Measurements from ENCODE around the gene NACC2.

Gene NACC2

DNA sequence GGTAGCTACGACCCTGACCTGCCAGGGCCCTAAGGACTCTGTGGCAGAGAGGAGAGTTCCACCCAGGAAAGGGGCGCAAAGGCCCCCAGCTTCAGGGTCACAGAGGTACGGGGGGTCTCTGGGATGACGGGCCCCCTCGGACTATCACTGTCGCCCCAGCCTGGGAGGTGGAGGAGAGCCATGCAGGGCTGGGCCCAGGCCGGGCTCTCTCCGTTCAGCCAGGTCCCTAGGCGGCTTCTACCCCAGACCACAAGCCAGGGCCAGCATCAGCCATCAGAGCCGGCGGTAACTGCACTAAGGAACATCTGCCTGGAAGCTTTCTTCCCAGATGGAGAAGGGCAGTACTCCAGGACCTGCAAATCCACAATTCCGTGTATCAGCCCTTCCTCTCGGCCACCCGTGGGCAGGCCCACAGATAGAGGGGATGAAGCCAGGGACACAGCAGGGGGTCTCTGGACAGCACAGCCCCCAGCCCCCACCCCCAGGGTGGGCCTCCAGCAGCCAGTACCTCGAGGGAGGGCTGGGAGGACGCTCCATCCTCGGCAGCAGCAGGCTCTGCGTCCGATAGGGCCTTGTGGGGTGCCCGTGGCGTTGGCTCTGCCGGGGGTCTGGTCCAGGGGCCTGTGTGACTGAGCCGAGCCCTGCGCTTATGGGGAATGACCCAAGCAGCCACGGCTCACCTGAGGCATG, 38.4 kb downstream of the NACC2 start:
- DNase-seq (ENCODE audit: low read depth, low spot score), result no peak

DNA sequence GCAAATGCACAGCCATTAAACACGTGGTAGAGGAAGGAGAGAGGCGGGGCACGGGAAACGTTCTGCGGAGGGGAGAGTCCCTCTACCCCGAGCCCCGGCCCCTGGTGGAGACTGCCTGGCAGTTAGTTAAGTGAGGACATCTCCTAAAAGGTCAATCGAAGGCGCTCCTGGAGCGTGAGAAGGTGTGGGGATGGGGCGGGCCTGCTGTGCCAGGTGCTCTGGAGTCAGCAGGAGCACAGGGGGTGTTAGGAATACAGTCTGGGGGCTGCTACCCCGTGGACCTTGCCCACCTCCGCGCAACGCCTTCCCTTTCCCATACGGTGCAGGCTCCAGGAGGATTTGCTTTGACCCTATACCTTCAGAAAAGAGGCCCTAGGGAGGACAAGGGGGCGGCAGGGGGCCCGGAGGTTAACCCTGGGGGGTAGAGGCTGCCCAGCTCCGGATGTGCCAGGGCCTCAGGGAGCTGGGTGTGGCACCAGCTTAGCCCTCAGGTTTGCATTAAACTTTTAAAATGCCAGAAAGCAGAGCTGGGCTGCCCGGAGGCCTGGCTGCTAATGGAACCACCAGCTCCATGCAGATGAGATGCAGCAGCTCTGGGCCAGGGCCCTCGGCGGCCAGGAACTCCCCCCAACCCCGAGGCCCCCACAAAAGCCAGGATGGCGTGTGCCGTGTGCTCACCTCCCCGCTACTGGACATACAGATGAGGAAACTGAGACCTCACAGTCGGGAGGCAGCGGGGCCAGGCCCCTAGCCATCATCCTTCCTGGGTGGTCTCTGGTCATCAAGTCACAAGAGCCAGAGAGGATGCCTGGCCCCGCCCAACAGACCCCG, 39.2 kb downstream of the NACC2 start:
- no peak for DNase-seq (ENCODE audit: low read depth, low spot score)

DNA sequence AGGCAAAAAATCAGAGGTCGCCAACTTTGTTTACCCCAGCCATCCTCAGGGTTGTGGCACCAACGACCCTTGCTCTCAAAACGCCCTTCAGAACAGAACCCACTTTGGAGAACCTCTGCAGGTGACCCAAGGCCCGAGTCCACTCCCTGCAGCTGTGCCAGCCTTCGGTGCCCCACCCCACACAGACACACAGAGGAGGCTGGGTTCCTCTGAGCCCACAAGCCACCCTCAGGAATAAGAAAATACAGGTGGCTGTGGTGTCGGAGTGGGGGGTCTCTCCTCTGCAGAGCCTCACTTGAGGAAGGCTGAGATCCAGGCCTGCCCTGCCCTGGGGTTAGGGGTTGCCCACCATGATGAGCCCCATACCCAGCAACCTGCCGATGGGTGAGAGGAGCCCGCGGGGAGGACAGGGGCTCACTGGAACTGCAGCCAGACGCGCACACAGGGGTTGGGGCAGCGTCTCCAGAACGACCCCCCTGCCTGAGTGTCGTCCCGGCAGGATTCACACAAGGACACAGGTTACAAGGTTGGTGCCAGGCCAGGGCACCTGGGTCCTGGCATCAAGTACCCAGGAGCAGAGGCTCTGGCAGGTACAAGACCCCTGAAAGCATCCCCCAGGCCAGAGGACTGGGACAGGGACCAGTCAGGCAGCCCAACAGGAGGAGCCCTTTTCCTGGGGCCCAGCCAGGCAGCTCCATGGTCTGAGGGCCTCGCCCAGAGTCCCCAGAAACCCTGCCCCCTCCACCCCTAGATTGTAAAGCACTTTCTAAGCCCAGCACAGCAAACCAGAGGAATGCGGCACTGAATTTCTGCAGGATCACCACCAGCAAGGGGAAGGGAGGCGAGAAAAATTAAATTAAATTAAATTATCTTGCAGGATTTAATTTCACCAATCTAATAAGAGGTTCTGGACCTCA, 40.0 kb downstream of the NACC2 start:
- no peak for DNase-seq (ENCODE audit: low read depth, low spot score)

DNA sequence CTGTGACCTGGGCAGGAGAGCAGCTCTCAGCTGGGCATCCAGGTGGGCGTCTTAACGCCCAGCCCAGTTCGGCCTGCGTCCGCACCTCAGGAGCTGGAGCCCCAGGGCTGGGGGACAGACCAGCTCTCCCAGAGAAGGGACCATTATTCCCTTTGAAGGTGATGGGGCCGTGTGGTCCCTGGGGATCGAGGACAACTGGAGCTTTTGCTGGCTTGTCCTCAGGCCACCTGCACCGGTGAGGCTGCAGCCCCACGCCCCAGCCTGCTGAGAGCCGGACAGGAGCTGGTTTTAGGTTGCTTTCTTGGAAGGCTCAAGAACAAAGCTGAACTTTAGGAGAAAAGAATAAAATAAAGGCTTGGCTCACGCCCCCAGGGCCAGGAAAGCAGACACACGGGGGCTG, 40.9 kb downstream of the NACC2 start:
- no peak for DNase-seq (ENCODE audit: low read depth, low spot score)

DNA sequence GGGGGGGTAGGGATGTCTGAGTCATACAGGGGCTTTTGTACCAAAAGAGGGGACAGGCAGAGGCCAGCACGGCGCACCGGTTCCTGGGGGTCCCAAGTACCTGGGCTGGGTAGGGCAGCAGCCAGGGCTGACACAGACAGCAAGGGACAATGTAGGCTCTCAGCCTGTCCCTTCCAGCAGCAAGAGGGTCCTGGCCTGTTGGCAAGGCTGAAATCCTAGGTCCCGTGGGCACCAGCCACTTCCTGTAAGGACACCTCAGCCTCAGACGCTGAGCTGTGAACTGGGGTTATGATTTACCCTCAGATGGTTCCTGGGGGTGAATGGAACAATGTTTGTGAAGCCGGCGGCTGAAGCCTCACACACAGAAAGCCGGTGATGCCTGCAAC, 41.3 kb downstream of the NACC2 start:
- no peak for DNase-seq (ENCODE audit: low read depth, low spot score)

DNA sequence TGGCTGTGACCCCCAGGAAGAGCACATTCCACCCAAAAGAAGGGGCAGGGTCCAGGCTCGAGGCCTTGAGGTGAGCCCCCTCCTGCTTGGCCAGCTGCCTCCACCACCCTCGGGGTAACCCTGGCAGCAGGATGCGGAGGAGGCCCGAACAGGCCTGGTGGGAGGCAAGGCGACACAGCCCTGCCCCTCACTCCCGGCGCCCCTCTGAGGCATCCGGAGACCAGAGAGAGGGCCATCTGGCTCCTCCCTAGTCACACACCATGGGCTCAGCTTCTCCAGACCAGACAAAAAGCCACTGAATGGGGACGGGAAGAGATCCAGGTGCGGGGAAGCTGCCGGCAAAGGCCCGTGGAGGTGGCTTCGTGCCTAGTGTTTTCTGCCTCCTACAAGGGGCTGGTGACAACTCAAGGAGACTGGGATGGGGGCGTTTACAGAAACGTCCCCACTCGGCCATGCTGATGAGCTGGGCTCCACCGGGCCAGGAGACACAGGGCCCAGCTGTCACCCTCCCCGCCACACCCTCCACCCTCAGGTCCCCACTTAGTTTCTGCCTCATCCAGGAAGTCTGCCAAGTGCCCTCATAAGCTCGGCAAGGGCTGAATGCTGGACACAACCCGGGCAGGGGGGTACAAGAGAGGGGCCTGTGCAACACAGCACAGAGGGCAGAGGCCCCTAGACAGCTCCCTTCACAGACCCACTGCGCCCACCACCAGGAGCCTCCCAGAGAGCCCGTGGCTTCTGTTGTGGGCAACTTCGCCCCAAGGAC, 41.9 kb downstream of the NACC2 start:
- no peak for DNase-seq (ENCODE audit: low read depth, low spot score)

DNA sequence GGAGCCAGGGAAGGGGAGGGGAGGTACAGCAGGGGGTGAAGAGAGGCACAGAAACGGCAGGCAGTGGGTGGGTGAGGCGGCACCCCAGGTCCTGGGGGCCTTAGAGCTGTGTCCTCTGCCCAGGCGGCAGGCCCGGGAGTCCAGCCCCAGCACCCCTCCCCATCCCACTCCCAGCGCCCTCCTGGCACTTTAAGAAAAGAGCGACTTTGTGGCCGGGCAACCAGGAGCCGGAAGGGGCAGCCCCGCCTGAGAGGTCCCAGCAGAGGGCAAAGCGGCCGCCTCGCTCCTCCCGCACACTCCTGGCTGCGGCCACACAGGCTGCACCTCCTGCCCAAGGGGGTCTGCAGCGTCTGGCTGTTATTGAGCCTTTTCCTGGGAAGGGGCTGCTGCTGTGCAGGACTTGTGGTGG, 42.6 kb downstream of the NACC2 start:
- DNase-seq (ENCODE audit: low read depth, low spot score), result no peak

DNA sequence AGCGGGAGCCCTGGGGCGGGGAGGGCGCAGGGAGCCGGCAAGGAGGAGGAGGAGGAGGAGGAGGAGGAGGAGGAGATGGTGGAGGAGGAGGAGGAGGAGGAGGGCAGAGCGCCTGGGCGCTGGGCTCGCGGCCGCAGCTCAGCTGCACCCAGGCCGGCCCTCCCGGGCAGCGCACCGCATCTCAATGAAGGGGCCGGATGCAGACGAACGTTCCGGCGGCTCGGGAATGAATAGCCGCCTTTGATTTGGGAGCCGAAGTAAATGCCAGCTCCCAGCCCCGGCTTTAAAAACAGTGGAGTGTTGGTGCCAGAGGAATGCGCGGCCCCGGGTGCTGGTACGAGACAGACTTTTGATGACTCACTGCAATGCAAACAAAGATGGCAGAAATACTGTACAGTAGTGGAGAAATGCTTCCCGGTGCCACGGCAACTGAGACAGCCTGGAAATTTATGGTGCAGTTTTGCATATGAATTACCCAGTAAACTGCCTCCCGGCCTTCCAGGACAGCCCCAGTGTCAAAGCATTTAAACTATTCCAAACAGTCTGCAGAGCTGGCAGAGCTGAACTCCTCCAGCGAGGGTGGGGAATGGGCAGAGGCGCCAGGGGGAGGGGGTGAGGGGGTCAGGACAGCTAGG, 43.1 kb downstream of the NACC2 start:
- peak; percentile 70 for DNase-seq (ENCODE audit: low read depth, low spot score)

DNA sequence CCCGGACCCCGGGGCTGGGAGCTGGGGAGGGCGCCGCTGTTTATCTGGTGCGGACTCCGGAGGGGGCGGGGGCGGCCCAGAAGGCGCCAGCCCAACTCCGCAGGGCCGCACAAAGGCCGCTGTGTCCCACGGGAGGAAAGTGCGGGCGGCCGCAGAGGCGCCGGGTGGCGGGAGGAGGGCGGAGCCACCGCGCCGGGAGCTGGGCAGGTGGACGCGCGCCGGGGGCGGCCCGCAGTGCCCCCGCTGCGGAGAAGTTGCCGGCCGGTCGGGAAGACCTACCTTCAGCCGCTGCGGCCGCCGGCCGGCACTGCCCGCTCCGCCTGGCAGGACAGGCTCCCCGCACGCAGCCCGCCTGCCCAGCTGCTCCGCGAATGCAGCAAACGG, 43.6 kb downstream of the NACC2 start:
- DNase-seq (ENCODE audit: low read depth, low spot score), result no peak

DNA sequence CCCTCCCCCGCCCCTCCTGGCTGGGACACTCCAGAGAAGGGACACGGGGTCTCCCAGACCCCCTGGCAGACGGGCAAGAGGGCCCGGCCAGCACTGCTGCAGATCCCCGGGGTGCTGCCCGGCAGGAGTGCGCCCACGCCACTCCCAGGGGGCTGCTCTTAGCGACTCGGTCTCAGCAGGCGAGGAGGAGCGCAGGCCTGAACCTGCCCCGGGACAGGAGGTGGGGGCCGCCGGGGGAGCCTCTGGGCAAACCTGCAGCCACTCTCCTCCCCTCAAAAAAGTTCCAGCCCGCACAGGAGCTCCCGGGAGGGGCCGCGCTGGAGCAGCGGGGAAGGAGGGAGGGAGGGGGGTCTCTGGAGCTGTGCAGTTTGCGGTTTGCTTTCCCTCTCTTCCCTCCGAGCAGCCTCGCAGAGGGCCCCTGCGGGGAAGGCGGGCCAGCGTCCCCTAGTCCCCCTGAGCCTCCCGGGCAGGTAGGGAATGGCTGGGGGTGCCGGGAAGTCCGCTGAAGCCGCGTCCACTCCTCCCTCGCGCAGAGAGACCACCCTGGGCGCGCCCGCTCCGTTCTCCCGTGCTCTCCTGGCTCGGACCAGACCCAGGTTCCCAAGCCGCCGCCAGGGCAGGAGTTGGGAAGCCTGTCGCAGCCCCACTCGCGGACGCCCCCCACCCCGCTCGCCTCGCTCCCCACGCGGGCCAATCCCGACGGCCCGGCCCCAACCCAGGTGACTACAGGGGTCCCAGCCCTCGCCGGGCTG, 44.2 kb downstream of the NACC2 start:
- no peak for DNase-seq (ENCODE audit: low read depth, low spot score)

DNA sequence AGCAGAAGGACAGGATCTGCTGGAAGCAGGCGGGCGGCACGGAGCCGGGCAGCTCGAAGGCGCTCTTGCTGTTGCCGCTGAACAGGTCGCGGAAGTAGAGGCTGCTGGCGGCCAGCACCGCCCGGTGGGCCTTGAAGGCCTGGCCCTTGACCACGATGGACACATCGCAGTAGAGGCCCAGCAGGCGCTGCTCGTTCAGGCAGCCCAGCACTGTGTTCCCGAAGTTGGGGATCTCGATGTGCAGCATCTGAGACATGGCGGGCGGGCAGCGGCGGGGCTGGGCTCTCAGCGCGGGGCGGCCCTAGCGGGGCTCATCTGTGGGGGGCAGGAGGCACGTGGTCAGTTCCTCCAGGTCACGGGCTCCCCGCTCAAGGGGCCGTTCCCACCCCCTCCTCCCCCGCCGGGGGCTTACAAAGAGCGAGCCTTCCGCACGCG, 44.8 kb downstream of the NACC2 start:
- no peak for DNase-seq (ENCODE audit: low read depth, low spot score)

DNA sequence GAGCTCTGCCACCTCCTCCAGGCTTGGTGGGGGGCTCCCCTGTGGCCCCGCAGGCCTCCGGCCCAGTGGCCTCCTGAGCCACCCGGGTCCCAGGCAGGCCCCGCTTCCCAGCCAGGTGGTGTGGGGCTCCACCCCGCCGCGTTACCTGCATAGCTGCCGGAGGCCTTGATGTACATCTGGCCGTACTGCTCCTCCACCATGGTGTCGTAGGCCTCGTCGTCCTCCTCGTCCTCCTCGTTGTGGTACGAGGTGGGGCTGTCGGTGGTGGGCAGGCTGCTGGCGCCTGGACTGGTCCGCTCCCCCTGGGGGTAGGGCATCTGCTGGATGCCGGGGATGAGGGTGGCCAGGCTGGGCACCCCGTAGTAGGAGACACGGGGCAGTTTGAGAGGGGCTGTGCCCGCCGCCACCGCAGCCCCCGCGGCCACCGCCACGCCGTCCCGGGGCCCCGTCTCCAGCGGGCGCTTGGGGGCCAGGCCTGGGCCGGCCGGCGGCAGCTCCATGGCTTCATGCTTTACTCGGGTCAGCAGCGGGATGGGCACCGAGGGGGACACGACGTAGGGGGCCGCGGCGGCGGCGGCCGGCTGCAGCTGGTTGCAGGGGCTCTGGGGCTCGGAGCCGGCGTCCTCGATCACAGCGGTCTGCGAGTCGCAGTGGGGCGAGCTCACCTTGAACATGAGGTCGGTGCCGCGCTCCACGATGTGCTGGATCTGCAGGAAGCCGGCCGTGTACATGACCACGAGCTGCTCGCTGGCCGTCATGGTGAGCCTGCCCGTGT, 45.4 kb downstream of the NACC2 start:
- DNase-seq (ENCODE audit: low read depth, low spot score), result no peak

DNA sequence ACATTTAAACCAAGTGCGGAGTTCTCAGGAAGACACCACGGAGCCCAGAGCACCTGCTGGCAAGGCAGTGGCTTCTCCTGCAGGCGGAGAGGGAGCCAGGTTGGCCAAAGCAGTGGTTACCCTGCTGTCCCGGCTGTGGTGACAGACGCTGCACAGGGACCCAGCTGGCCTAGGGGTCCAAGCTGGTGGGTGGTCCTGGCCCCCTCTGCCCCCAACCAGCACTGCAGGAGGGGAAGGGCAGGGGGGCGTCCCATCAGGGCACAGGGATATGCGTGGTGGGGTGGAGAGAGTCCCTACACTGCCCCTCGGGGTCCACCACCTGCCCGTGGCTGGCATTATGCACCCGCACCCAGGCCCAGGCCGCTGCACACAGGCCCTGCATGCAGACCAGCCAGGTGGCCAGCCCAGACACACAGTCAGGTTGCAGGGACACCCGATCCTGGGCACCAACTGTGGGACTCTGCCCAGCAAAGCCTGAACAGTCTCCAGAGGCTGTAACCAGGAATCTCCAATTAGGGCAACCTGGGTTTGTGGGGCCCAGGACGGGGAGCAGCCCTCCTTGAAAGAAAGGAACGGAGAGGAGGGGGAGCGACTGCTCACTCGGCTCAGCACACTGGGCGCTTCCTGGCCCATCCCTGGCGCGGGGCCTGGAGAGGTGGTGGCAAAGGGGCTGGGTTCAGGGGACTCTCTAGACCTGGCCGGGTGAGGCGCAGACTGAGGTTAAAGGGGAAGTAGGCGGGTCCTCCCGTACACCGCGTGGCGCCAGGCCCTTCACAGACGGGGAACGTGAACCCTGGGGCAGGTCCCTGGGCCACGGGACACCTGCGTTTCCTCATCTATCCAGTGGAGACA, 46.3 kb downstream of the NACC2 start:
- DNase-seq (ENCODE audit: low read depth, low spot score), result no peak

DNA sequence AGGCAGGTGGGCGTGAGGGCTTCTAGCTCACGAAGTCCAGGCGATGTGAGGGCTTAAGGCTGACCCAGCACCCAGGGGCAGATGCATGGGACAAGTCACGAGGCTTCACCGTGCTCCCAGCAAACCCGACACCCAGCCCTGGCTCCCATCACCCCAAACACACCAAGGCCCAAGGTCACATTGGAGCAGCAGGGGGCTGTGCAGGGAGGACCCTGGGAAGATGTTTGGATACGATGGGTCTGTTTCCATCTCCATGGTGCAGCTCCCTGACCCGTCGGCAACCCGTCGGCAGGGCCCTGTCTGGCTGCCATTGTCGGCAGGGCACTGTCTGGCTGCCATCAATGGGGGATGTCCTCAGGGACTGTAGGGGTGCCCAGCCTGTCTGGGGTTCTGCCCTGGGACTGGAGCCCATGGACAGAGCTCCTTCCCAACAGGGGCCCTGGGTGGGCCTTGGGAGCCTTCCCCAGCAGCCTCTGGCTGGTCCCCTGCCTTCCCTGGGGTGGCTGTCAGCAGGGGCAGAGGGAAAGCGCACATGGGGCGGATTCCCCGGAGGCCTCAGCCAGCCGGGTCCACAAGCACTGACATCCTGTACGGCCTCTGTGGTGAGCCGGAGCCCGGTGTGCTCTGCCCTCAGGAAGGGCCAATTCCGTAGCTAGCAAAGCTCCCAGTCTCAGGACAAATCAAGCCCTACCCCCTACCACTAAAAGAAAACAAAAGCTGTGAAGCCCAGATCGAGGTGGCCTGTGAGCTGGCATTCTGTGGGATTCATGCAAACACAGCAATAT, 47.1 kb downstream of the NACC2 start:
- DNase-seq (ENCODE audit: low read depth, low spot score), result no peak

DNA sequence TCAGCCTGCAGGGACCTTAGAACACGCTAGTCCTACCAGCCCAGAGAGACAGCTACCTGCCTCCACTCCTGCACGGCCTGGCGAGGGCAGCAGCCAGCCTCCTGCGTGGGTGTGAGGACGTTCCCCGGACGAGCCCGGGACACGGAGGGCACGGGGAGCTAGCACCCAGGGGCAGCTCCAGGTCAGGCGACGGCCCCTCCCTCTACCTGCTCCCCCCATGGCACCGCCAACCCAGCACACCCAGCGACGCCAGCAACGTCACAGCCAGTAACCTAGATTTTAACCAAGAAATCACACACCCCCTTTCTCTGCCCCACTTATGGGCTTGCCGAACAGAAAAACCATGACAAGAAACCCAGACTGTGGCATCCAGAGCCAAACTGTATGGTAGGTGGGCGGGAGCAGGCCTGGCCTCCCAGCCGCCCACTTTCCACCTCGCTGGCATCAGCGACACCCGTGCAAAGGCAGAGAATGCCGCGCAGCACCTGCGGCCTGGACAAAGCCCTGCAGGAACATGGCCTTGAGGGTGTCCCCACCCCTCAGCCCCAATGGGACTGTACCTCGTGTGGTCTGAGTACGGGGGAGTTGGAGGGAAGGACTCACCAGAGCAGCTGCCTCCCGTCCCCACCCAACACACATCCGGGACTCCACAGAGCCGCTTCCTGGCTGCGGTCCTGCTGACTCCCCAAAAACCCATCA, 47.9 kb downstream of the NACC2 start:
- DNase-seq (ENCODE audit: low read depth, low spot score), result no peak

DNA sequence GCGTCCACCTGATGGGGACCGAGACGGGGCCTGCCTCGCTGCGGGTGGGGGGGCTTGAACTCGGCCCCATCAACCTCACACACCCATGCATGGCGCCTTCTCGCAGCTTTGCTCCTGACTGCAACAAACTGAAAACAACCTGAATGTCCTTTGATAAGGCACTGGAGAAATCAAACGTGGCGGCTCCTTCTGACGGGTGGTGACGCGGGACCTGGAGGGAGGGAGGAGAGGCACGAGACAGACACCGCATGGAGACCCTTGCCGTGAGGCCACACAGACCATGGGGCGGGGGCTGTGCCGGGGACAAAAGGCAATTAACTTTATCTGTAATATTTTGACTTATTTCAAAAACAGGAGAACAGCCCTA, 48.6 kb downstream of the NACC2 start:
- DNase-seq (ENCODE audit: low read depth, low spot score), result no peak
